Tibial artery (tissue), 4 donors: Measurements from ENCODE around the gene HOXC12.
A peak's percentile ranks its signal among the peaks of the same experiment; 100 is the strongest.

Experiments
- DNase-seq, 2 donors: peaks; one replicate each; pipeline ENCODE4 v3.0.0-alpha.2; 2019
- H3K27ac ChIP-seq, 2 donors: fragments of 200-600 bp; sonication (generic) in 1 of 2; 1 replicate in 1 of 2; 2 replicates in 1 of 2; pipeline ENCODE4 v1.5.1; 2018 to 2019; ENCODE audit warnings: mild to moderate bottlenecking in 1 of 2
- H3K27me3 ChIP-seq, 2 donors: fragments of 200-600 bp; sonication (generic) in 1 of 2; one replicate each; pipeline versions ENCODE4 v1.5.1 to v1.6.0; 2016 to 2019
- H3K36me3 ChIP-seq, 3 donors: fragments of 200-600 bp; sonication (generic) in 2 of 3; one replicate each; pipeline ENCODE4 v1.5.1; 2016 to 2019; ENCODE audit warnings: mild to moderate bottlenecking in 2 of 3
- H3K4me1 ChIP-seq, 4 donors: fragments of 200-600 bp; sonication (generic) in 2 of 4; 1 replicate in 3 of 4; 2 replicates in 1 of 4; pipeline ENCODE4 v1.5.1; 2016 to 2019
- H3K4me3 ChIP-seq, 2 donors: fragments of 200-600 bp; sonication (generic) in 1 of 2; 1 replicate in 1 of 2; 2 replicates in 1 of 2; pipeline ENCODE4 v1.5.1; 2018 to 2019; ENCODE audit warnings: mild to moderate bottlenecking in 2 of 2
- H3K9me3 ChIP-seq, 3 donors: fragments of 200-600 bp; sonication (generic) in 1 of 3; one replicate each; pipeline ENCODE4 v1.5.1; 2016 to 2019
- intact Hi-C: fragments of 100-400 bp; cut with DNase I; formaldehyde crosslinking; loops from one replicate; pipeline ENCODE4 v1.15.0; 2023; ENCODE audit warnings: low total_unique reads
- TF ChIP-seq, protein P1 (sequence below), 2 experiments: fragments of 200-600 bp in 1 of 2; fragments of 450-650 bp in 1 of 2; IDR thresholded peaks; one replicate each; pipeline ENCODE4 v1.5.1; 2017 to 2019; ENCODE audit warnings: antibody characterized with exemption in 2 of 2, mild to moderate bottlenecking in 1 of 2, moderate library complexity in 1 of 2

The HOXC12 gene

DNA sequence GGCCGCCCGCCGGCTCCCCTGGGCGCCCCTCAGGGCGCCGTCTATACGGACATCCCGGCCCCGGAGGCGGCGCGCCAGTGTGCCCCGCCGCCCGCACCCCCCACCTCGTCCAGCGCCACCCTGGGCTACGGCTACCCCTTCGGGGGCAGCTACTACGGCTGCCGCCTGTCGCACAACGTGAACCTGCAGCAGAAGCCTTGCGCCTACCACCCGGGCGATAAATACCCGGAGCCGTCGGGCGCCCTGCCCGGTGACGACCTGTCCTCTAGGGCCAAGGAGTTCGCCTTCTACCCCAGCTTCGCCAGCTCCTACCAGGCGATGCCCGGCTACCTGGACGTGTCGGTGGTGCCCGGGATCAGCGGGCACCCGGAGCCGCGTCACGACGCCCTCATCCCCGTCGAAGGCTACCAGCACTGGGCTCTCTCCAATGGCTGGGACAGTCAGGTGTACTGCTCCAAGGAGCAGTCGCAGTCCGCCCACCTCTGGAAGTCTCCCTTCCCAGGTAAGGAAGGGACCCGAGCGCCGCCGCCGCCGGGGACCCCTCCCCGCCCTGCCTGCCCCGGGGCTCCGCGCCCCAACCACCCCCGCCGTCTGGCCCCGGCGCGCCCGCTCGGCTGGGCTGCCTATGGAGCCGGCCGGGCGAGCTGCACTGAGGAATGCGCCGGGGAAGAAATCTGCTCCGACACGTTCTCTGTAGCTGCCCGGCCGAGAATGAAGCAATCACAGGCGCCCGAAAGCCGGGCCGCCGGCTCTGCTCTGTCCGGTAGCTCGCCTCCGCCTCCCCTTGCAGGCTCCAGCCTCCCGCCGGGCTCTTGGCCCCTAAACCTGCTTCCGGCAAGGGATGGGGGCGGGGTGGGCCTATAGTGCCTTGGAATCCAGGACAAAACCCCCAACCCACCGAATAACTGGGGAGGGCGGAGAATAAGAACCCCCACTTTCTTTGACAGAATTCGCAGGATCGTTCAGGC lies 15.3 kb upstream of the HOXC12 start:
- Histone ChIP-seq H3K36me3 (no peaks in the 10 kb centered on the region), H3K9me3 (no peaks in the 10 kb centered on the region), H3K4me1 (peaks cover 0 to 32% (median 15%) of the 10 kb centered on the region in 4 donors), H3K27me3 (peaks cover 9 to 90% of the 10 kb centered on the region in 2 donors), H3K27ac (peak overlapping the region; percentile 20 to 56), H3K4me3 (peak overlapping the region; percentile 47 to 61)
- intact Hi-C loops: no loop called here
- TF ChIP-seq, protein P1, sequence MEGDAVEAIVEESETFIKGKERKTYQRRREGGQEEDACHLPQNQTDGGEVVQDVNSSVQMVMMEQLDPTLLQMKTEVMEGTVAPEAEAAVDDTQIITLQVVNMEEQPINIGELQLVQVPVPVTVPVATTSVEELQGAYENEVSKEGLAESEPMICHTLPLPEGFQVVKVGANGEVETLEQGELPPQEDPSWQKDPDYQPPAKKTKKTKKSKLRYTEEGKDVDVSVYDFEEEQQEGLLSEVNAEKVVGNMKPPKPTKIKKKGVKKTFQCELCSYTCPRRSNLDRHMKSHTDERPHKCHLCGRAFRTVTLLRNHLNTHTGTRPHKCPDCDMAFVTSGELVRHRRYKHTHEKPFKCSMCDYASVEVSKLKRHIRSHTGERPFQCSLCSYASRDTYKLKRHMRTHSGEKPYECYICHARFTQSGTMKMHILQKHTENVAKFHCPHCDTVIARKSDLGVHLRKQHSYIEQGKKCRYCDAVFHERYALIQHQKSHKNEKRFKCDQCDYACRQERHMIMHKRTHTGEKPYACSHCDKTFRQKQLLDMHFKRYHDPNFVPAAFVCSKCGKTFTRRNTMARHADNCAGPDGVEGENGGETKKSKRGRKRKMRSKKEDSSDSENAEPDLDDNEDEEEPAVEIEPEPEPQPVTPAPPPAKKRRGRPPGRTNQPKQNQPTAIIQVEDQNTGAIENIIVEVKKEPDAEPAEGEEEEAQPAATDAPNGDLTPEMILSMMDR (IDR thresholded peaks at IDR 0.05): no peak
- DNase-seq: peak in 1 of 2 donors; percentile 44

DNA sequence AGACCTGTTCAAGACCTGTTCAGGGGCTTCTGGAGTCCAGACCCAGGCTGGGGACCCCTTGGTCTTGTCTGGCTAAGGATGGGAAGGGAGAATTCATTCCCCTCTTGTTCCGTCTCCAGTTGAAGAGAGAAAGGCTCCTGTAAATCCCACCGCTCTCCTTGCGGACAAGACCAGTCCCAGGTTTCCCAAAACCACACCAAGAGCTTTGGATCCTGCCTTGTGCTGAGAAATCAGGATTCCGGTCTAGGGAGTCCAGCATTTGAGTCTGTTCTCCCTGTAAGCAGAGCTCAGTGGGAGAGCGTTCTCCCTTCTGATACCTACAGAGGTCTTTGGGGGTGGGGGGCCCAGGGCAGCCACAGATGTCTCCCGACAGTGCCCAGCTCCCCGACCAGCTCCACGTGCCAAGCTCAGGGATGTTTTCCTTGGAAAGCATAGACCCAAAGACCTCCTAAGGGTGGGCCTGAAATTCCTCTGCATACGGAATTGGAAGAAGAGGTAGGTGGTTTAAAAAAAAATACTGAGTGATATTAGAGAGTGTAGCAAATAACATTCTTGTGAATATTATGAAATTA lies 14.2 kb upstream of the HOXC12 start:
- Histone ChIP-seq H3K4me3 (peak overlapping the region in 1 of 2 donors; percentile 61), H3K27ac (no peak overlapping the region), H3K9me3 (no peaks in the 10 kb centered on the region), H3K36me3 (no peaks in the 10 kb centered on the region), H3K4me1 (peaks cover 0 to 32% (median 15%) of the 10 kb centered on the region in 4 donors), H3K27me3 (peaks cover 9 to 90% of the 10 kb centered on the region in 2 donors)
- DNase-seq: no peak
- TF ChIP-seq, protein P1 (IDR thresholded peaks at IDR 0.05): no peak
- intact Hi-C loops: no loop called here

DNA sequence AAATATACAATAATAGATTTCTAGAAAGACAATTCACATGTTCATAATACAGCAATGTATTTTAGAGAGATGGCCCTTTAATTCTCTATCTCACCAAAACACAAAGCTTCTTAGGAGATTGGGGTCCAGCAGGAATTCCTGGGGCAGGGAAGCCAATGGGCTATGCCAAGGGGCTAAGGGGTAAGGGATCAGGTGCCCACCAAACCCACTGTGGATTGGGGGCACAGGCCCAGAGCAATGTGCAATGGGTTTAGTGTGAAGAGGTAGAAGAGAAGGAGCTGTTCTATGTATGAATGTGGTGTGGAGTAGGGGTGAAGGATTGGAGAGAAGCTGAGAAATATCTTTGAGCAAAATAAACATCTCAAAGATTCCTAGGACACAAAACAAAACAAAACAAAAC lies 13.5 kb upstream of the HOXC12 start:
- Histone ChIP-seq H3K9me3 (no peaks in the 10 kb centered on the region), H3K27me3 (peaks cover 9 to 90% of the 10 kb centered on the region in 2 donors), H3K4me3 (no peak overlapping the region), H3K27ac (no peak overlapping the region), H3K4me1 (peaks cover 0 to 32% (median 15%) of the 10 kb centered on the region in 4 donors), H3K36me3 (no peaks in the 10 kb centered on the region)
- DNase-seq: no peak
- intact Hi-C loops: no loop called here
- TF ChIP-seq, protein P1 (IDR thresholded peaks at IDR 0.05): no peak

DNA sequence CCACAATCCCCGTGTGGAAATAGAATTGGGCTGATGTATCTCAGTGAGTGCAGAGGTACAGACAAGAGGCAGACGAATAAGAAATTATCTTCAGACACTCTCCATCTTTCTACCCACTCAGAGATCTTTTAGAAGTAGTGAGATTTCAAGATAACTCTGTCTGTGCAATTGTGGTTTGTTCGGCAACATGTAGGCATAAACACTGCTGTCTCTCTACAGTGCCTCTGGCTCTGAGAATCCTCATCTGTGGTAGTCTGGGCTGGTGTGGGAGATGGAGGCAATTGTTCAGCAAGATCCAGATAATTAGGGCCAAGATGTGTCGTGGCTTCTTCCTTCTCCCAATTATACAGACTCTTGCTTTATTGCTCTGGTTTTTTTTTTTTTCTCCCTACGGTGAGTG lies 13.0 kb upstream of the HOXC12 start:
- no peaks in the 10 kb centered on the region for H3K36me3 ChIP-seq
- peaks cover 0 to 32% (median 15%) of the 10 kb centered on the region in 4 donors for H3K4me1 ChIP-seq
- H3K9me3 ChIP-seq: no peaks in the 10 kb centered on the region
- no peak overlapping the region for H3K27ac ChIP-seq
- H3K27me3 ChIP-seq: peaks cover 6 to 85% of the 10 kb centered on the region in 2 donors
- no peak for DNase-seq
- no peak overlapping the region for H3K4me3 ChIP-seq
- intact Hi-C loops: no loop called here
- TF ChIP-seq, protein P1 (IDR thresholded peaks at IDR 0.05): no peak

DNA sequence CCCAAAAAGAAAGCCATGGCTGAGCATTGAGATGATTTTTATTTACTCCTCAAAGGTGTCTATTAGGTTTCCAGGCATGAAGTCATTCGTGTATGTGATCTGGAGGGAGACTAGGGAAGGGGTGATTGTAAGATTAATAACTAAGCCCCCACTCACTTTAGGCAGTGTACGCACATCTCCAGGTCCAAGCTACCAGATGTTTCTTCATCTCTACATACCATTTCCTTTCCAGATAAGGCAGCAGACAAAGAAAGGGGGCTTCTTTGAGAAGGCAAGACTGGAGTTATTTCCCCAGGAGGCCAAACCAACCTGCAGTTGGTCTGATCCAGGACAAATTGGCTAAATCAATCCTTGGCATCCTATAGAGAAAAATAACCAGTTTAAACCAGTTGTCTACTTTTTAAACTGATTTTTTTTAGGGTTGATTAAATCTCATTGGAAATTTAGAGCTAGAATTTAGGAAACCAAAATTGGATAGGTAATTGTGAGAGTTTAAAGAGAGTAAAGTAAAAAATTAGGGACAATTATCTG lies 12.2 kb upstream of the HOXC12 start:
- no peaks in the 10 kb centered on the region for H3K9me3 ChIP-seq
- peaks cover 0 to 77% of the 10 kb centered on the region in 2 donors for H3K27me3 ChIP-seq
- no peak overlapping the region for H3K4me3 ChIP-seq
- intact Hi-C loops: no loop called here
- no peaks in the 10 kb centered on the region for H3K36me3 ChIP-seq
- peaks cover 0 to 31% (median 15%) of the 10 kb centered on the region in 4 donors for H3K4me1 ChIP-seq
- DNase-seq: no peak
- no peak overlapping the region for H3K27ac ChIP-seq
- TF ChIP-seq, protein P1 (IDR thresholded peaks at IDR 0.05): no peak
